AG04450 (cell line): Measurements from ENCODE around the gene SUDS3. TPM values are rescaled to one million over a fixed set of nuclear protein-coding genes. Genes with fewer than 3 reads are reported as not detected.
"Not testable (repeated sequence)": the region's sequence is repeated elsewhere in the genome, so short reads cannot be mapped to it uniquely, and the experiment has no call there.

ENCODE experiments used
- CTCF ChIA-PET: fragments of 300-600, 350-600 bp; formaldehyde crosslinking; extraction: SDS; loops from one replicate; lab custom pipeline; 2022; ENCODE audit warnings: antibody characterized with exemption, inconsistent platforms; lab: Charles Lee
- POLR2A ChIA-PET: fragments of 350-600 bp; formaldehyde crosslinking; extraction: SDS; loops from one replicate; lab custom pipeline; 2021; ENCODE audit warnings: antibody characterized with exemption, inconsistent platforms; lab: Yijun Ruan, JAX
- DNase-seq: peaks from one replicate; pipeline ENCODE4 v3.0.0-alpha.2; 2011; ENCODE audit warnings: low read depth, low spot score
- H3K27ac ChIP-seq: one replicate; pipeline ENCODE4 v1.5.1; 2012; ENCODE audit warnings: low read depth, low read length, control low read depth
- H3K27me3 ChIP-seq: one replicate; pipeline ENCODE4 v1.6.0; 2012; ENCODE audit warnings: low read length; ENCODE audit not compliant: control insufficient read depth, insufficient read depth
- H3K4me3 ChIP-seq: 2 replicates; pipeline ENCODE4 v1.5.1; 2011; ENCODE audit warnings: mild to moderate bottlenecking, low read depth, low read length, control low read depth
- H3K9me3 ChIP-seq: 2 replicates; pipeline ENCODE4 v1.5.1; 2012; ENCODE audit warnings: low read length; ENCODE audit not compliant: control insufficient read depth, insufficient read depth
- CTCF ChIP-seq: IDR thresholded peaks from 2 replicates; pipeline ENCODE4 v1.5.1; 2011; ENCODE audit warnings: low read depth, low read length, control low read depth, inconsistent platforms
- polyA plus RNA-seq: library from polyadenylated mRNA; depleted of rRNA; stranded (reverse); fragments of >200 nt; gene quantifications from 2 replicates; pipeline ENCODE4 v1.2.3, GENCODE V29; 2011

Gene SUDS3
- polyA plus RNA-seq, 1 experiment: 28.9 TPM

GRCh38 chr12:118404876-118405521 lies 28.6 kb downstream of the SUDS3 start:
- no peaks in the 10 kb centered on the region for H3K27me3 ChIP-seq
- H3K4me3 ChIP-seq: no peak overlapping the region
- TF ChIP-seq CTCF: peak; percentile 78
- H3K27ac ChIP-seq: no peak overlapping the region
- H3K9me3 ChIP-seq: no peaks in the 10 kb centered on the region
- POLR2A ChIA-PET: no interaction called here
- CTCF ChIA-PET: interaction anchor here (0.6 to 6.6 kb wide), 18 partner anchors 9 to 1143 kb away, joined by 3 to 49 read pairs (median 3); partner anchors contain the start of genes SUDS3 and TAOK3
- DNase-seq: peak; percentile 27

- H3K4me3 ChIP-seq, H3K9me3 ChIP-seq, H3K27me3 ChIP-seq, POLR2A ChIA-PET, DNase-seq, H3K27ac ChIP-seq: not testable (repeated sequence)
- CTCF ChIA-PET: interaction anchor here (6.6 kb wide), 1 partner anchor 1005 kb away, joined by 45 read pairs; no protein-coding TSS in a partner anchor
Measured at GRCh38 chr12:118408241-118408640, 31.9 kb downstream of the SUDS3 start.

GRCh38 chr12:118409834-118410233 lies 33.5 kb downstream of the SUDS3 start:
- Histone ChIP-seq H3K4me3 (no peak overlapping the region), H3K9me3 (no peaks in the 10 kb centered on the region), H3K27ac (no peak overlapping the region), H3K27me3 (no peaks in the 10 kb centered on the region)
- CTCF ChIA-PET: interaction anchor here (0.6 to 1.1 kb wide), 2 partner anchors 31 to 239 kb away, joined by 3 to 4 read pairs; no protein-coding TSS in a partner anchor
- no peak for DNase-seq
- POLR2A ChIA-PET: no interaction called here
- TF ChIP-seq CTCF: no peak

- ChIA-PET CTCF (no interaction called here), POLR2A (no interaction called here)
- DNase-seq: no peak
- Histone ChIP-seq H3K27me3 (no peaks in the 10 kb centered on the region), H3K9me3 (no peaks in the 10 kb centered on the region), H3K27ac (no peak overlapping the region), H3K4me3 (no peak overlapping the region)
- no peak for TF ChIP-seq CTCF
Measured at GRCh38 chr12:118417942-118418341, 41.6 kb downstream of the SUDS3 start.

- POLR2A ChIA-PET: no interaction called here
- no peak for DNase-seq
- TF ChIP-seq CTCF: no peak
- CTCF ChIA-PET: no interaction called here
- Histone ChIP-seq H3K9me3 (no peaks in the 10 kb centered on the region), H3K27ac (no peak overlapping the region), H3K27me3 (no peaks in the 10 kb centered on the region), H3K4me3 (no peak overlapping the region)
Measured at GRCh38 chr12:118418385-118419057, 42.2 kb downstream of the SUDS3 start.
